Hypothalamus (tissue), 51 donors: ENCODE results near the gene WDR12.
"Not testable (repeated sequence)": the region's sequence is repeated elsewhere in the genome, so short reads cannot be mapped to it uniquely, and the experiment has no call there.

Source experiments
- DNase-seq, 51 donors: peaks; one replicate each; lab custom pipeline; 2025; lab: John Stamatoyannopoulos, UW

The WDR12 gene

DNA sequence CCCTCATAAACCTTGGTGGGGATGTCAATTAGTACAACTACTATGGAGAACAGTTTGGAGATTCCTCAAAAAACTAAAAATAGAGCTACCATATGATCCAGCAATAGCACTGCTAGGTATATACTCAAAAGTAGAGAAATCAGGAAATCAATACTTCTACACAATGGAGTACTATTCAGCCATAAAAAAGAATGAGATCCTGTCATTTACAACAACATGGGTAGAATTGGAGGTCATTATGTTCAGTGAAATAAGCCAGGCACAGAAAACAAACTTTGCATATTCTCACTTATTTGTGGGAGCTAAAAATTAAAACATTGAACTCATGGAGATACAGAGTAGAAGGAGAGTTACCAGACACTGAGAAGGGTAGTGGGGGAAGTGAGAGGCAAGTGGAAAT is 6.0 kb downstream of the WDR12 start:
- DNase-seq: not testable (repeated sequence)

DNA sequence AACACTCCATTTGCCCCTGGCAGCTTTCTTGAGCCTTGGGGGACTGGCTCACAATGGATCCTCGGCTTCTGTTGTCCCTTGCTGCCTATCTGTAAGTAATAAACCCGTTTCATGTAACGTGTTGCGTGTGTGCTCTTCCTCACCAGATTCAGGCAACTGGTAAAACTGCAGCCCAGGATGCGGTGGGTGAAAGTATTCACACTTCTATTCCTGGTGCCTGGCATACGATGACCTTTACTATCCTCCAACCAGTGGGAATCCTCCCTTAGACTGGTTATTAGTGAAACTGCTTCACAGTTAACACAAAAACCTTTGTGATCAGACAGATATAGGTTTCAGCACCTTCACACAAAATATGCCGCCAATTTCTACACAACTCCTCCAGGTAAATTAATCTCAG is 26.3 kb downstream of the WDR12 start:
- DNase-seq: no peak

DNA sequence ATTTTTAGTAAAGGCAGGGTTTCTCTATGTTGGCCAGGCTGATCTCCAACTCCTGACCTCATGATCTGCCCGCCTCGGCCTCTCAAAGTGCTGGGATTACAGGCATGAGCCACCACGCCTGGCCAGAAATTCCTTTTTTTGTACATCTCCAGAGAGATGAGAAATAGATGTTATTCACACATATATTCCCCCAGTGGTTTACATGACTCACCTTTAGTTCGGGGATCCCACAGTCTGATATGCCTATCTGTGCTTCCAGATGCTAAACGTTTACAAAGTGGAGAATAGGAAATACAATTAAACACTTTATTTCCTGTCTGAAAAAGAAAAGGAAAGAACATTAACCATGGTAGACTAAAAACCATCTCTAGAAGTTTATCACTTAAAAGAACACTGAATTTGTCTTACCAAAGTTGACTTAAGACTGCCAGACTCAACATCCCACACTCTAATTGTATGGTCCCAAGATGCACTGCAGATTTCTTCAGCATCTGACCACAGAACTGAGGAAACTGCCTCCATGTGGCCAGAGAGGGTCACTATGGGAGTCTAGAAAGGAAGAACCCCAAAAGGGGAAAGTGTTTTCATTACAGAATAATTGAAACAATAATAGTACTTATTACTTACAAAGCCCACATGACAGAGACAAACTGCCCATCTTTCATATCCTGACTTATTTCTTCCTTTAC is 27.3 kb downstream of the WDR12 start:
- DNase-seq: no peak

- DNase-seq: no peak
These were observed 29.9 kb downstream of the WDR12 start for GRCh38 chr2:202881570-202881969.

DNA sequence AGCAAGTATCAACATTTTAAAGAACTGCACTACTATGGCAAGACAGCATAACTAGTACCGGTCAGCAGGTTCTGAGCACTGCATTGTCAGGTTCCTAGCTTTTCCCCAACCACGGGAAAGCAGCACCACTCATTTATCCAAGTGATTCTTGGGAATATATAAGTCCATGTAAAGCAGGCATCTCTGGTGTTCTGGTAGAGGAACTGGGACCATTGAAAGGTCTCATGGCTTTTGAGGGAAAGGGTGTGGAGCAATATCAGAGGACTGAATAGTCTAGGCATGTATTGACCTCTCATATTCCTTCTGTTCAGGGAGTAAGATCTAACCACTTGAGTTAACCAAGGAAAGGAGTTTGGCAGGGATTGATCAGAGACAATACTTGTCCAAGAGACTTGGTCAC is 33.8 kb downstream of the WDR12 start:
- no peak for DNase-seq

GRCh38 chr2:202871300-202872141 is 40.0 kb downstream of the WDR12 start, which contains the start of gene ICA1L:
TSS of gene ICA1L (minus strand) at chr2:202871766. CDS start at chr2:202829009, 42,757 bp downstream.
- peak in 50 of 51 donors; percentile 10 to 83 (median 55) for DNase-seq

DNA sequence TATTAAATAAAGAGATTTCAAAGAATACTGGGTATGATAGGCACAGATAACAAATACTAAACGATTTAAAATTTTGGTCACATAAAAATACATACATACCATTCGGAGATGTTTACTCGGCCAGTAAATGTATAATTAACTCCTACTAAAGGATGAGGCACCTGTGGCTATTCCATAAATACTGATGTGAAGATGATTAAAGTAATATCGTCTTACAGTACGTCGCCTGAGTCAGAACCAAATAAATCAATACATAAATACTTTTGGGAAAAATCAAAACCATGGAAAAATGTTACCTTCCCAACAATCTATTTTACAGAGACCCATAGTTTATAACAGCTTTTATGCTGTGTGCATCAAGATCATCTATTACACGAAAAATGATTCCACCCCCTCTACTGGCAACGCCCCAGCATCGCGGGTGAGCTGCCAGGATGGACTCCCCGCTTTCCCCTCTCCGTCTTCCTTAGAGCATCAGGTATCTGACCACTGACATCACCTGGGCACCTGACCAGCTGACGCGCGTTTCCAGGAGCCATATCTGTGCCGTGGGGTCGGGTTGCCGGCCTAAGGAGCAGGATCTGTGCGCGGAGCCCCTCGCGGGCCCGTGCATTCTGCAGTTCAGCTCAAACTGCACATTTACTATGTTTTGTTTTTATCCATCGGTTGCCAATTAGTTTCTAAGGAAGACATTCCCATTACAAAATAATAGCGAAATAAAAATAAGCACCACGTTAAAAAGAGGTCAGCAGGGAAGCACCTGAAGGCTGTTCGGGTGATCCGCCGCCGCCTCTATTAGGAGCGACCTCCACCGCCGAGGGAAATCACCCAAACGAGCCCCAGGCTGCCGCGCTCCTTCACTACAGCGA is 40.8 kb downstream of the WDR12 start:
- peak in 45 of 51 donors; percentile 2 to 81 (median 42) for DNase-seq

- no peak for DNase-seq
These were observed 49.5 kb downstream of the WDR12 start for GRCh38 chr2:202861987-202862386.

DNA sequence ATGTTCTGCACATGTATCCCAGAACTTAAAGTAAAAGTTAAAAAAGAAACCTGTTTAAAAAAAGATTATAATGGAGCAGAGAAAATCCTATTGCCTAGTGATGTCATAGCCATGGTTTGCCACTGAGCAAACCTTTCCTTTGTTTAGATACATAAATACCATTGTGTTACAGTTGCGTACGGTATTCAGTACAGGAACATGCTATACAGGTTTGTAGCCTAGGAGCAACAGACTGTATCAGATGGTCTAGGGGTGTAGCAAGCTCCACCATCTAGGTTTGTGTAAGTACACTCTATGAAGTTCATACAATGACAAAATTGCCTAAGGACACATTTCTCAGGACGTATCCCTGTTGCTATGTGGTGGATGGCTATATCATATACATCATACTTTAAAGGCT is 52.9 kb downstream of the WDR12 start:
- DNase-seq: no peak

GRCh38 chr2:202849343-202849742 is 62.1 kb downstream of the WDR12 start:
- not testable (repeated sequence) for DNase-seq

GRCh38 chr2:202848813-202849212 is 62.7 kb downstream of the WDR12 start:
- DNase-seq: peak in 1 of 51 donors; percentile 1

- DNase-seq: no peak
These were observed 63.6 kb downstream of the WDR12 start for GRCh38 chr2:202847693-202848524.

- no peak for DNase-seq
These were observed 66.8 kb downstream of the WDR12 start for GRCh38 chr2:202844656-202845055.

- no peak for DNase-seq
These were observed 68.8 kb downstream of the WDR12 start for GRCh38 chr2:202842690-202843089.

GRCh38 chr2:202841090-202841867 is 70.2 kb downstream of the WDR12 start:
- DNase-seq: no peak

DNA sequence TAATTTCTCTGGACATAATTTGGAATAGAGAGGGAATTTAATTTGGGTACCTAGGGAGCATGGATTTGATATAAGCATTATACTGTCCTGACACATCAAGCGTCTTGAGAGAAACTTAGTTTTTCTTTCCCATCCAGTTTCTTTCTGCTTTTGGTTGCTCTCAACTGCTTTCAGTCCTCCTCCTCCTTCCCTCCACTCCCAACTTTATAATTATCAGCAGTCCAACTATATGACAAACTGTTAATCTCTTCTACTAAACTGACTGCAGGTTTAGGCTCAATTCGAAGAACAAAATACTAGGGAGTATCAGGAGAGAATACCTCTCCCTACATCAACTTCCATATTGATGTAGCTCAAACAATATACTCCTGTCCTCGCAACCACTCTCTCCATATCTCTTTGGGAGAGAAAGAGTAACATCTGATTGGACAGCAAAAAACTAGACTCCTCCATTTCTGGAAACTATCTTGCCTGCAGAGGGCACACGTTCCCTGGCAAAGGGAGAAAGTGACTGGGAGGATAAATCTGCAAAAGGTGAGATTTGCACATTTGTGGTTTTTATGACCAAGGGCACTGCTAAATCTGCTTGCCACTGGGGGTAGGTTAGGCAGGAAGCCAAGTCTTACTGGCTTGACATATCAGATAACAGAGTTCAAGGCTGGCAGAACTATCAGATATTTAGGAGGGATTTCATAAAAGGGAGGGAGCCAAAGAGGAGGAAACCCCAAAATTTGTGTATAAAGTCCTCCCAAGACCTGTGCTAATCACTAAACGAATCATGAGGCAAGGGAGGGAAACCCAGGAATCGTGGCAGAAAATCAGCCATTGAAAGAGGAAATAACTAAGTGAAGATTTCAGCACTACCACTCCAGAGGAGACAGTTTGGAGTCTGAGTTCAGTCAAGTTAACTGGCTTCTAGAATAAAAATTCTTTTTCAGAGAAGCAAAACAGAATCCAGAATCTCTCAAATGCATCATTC is 79.9 kb downstream of the WDR12 start:
- peak in 1 of 51 donors; percentile 2 for DNase-seq

GRCh38 chr2:202824901-202825300 is 86.6 kb downstream of the WDR12 start:
- no peak for DNase-seq
